Measurements from ENCODE around the gene GYG2.

Gene GYG2

DNA sequence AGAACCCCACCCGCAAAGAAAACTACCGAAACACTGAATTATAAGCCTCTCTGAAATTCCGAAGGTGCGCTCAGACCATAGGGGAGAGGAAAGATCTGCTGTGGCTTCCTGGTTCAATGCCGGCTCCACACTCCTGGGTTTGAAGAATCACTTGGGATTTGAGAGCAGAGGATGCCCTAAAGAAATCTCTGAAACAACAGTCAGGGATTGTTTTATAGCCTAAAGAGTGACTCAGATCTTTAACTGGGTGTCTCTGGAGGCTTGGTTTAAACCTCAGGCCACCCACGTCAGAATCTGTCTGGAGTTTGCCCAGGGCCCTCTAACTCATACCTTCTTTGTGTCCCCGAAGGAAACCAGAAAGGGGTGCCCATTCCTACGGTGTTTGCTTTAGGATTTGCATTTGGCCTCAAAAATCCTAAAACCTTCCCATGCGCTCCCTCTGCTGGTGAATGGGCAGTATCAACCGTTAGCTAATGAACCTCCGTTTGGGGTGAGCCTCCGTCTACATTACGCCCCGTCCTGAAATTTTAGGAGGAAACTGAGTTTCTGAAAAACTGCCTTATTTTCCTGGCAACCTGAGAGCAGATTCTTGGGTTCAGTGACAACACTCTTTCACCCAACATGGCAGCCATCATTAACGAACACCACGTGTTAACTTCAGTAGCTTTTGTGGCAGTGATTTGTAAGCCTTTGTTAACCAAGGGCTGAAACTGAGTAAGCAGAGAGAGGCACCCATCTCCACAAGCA lies 16.4 kb upstream of the GYG2 start:
- DNase-seq (ENCODE audit: low read depth in 4 of 4, low spot score in 1 of 4): peak; percentile 2 to 14 (median 8)

DNA sequence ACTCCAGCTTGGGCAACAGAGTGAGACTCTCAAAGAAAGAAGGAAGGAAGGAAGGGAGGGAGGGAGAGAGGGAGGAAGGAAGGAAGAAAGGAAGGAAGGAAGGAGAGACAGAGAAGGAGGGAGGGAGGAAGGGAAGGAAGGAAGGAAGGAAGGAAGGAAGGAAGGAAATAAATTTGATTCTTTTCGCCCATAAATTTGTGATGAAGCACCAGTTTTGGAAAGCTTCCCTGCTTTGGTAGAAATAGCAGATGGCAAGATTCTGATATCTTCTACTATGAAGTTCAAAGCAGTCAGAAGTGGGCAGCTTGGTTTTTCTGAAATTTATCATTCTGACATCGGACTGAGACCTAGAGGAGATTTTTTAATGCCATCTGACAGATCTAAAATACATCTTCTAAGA lies 11.7 kb upstream of the GYG2 start:
- no peak for DNase-seq (ENCODE audit: low read depth in 4 of 4, low spot score in 1 of 4)

DNA sequence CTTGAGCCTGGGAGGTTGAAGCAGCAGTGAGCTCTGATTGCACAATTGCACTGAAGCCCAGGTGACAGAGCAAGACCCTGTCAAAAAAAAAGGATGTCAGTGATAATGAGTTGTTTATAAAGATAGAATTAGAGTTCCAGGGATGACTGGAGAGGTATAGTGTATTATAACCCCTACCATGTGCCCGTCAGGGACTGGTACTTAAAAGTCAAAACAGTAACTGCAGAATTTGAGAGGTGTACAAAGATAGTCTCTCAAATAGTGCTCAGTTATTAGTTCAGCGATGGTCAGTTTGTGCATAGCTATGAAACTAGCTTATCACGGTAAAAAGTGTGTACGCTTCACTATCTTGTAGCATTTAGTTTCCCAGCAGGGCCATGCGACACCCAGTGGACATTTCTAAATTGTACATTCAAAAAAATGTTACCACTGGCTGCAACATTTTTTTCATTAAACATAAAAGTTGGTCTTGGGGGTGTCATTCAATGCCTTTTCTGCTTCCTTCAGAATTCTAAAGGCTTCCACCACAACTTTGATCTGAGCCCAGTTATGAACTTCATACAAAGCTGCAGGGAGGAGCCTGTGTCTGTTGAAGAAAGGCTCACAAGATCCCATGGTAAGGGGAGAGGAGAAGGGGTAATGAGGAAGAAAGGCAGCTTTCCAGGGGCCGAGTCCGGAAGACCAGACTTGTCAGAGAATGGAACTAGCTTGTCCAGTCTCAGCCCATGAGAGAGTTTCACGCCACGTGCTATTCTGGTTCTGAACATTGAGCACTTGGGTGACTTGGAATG lies 9.2 kb upstream of the GYG2 start:
- DNase-seq (ENCODE audit: low read depth in 4 of 4, low spot score in 1 of 4): no peak

DNA sequence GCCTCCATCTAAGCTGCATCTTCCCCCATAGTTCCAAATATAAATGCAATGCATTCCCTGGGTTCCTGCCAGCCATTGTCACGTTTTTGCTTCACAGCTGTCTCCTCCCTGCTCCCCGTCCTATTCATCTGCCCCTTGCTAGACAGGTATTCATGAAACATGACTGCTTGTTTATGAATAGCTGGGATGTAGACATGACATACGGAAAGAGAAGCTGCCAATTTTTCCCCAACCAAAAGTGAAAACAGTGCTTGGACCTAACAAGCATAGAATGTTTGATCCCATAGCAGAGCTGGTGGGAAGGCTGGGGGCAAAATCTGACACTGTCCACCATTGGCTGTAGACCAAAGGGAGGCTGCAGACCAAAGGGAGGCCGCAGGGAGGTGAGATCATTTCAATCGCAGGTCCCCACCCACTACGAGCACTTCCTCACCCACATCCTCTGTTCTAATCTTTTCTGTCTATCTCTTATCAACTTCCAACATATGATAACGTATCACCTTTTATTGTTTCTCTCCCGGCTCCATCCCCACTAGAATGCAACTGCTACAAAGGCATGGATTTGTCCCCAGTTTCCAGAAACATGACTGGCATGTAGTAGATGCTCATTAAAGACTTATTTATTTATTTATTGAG lies 8.5 kb upstream of the GYG2 start:
- DNase-seq (ENCODE audit: low read depth in 4 of 4, low spot score in 1 of 4): no peak

GRCh38 chrX:2823795-2824386 lies 4.8 kb upstream of the GYG2 start:
- no peak for DNase-seq (ENCODE audit: low read depth in 4 of 4, low spot score in 1 of 4)

DNA sequence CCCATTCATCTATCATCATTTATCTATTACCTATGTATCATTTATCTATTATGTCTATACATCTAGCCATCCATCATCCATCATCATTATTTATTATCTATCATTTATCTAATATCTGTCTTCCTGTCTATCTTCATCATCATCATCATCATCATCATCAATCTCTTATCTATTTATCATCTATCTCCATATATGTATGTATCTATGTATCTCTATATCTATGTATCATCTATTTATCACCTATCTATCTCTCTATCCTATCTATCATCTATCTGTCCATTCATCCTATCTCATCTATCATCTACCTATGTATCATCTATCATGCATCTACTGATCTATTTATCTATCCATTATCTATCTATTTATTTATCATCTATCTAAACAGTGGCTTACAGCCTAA lies 3.8 kb upstream of the GYG2 start:
- no peak for DNase-seq (ENCODE audit: low read depth in 4 of 4, low spot score in 1 of 4)

DNA sequence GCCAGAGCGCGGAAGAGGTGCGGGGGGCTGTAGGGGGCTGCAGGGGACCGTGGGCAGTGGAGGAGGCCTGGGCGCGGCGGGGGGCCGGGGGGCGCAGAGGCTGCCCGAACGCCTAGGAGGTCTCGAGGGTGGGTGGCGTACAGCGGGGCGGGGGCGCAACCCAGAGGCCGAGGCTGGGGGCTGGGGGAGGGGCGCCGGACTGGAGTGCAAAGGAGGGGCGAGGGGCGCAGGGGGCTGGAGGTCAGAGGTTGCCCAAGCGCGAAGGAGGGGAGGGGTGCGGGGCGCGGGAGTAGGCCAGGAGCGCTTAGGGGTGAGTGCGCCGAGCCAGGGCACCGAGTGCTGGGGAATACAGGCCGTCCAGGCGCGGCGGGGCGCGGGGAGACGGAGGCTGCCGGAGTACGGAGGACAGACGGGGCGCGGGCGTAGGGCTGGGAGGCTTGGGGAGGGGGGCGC lies 255 bp downstream of the GYG2 start:
- no peak for DNase-seq (ENCODE audit: low read depth in 4 of 4, low spot score in 1 of 4)

GRCh38 chrX:2829469-2830246 lies 928 bp downstream of the GYG2 start:
- no peak for DNase-seq (ENCODE audit: low read depth in 4 of 4, low spot score in 1 of 4)

- DNase-seq (ENCODE audit: low read depth in 4 of 4, low spot score in 1 of 4): no peak
Measured at GRCh38 chrX:2831471-2832228, 2.9 kb downstream of the GYG2 start.

DNA sequence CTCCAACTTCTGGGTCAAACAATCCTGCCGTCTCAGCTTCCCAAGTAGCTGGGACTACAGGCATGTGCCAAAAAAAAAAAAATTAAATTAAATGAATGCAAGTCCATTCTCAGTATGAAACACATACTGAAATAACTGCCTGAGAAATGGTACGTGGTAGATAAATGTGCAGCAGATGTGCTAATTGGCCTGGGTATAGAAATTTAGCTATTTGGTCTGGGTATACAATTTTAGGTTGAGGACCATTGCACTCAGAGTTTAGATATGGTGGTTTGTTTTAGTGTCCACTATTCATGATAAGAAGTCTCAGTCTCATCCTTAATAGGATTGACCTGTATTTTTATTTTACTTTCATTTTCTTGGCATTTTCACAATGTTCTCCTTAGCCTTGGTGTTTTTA lies 9.2 kb downstream of the GYG2 start:
- no peak for DNase-seq (ENCODE audit: low read depth in 4 of 4, low spot score in 1 of 4)

GRCh38 chrX:2840961-2841360 lies 12.2 kb downstream of the GYG2 start:
- DNase-seq (ENCODE audit: low read depth in 4 of 4, low spot score in 1 of 4): no peak

- DNase-seq (ENCODE audit: low read depth in 4 of 4, low spot score in 1 of 4): no peak
Measured at GRCh38 chrX:2841537-2841936, 12.8 kb downstream of the GYG2 start.

DNA sequence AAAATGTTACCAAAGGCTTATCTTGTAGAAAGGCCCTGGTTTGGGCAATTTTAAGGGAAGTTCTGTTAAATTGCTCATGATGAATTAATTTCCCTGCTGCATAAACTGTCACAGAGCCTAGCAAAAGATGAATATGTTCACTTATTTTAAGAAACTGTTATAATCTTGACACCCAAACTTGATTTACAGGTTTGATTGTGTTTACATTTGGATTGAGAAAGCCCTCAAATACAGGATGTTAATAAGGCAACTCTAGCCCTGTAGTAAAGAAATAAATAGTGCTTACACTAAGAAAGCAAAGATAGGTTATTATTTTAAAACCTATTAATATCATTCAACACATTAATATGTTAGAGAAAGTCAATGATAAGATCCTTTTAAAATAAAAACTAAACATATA lies 18.3 kb downstream of the GYG2 start:
- DNase-seq (ENCODE audit: low read depth in 4 of 4, low spot score in 1 of 4): no peak

DNA sequence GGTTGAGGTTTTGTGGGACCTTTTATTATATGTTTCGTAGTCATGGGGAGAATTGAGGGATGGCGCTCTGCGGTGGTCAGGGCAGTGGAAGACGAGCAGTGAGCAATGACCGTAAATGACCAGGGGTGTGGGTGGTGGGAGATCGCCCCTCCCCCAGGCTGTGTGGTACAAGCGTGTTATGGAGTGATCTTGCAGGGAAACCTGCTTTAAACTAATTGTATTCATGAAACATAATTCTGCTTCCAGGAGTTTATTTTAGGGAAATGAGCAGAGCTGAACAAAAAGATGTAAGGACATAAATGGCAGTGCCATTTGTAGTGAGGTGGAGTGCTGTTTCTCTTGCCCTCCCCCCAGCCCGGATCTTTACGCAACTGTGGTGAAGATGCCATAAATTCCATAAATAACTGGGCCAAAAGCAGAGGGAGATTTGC lies 20.2 kb downstream of the GYG2 start:
- DNase-seq (ENCODE audit: low read depth in 4 of 4, low spot score in 1 of 4): no peak

DNA sequence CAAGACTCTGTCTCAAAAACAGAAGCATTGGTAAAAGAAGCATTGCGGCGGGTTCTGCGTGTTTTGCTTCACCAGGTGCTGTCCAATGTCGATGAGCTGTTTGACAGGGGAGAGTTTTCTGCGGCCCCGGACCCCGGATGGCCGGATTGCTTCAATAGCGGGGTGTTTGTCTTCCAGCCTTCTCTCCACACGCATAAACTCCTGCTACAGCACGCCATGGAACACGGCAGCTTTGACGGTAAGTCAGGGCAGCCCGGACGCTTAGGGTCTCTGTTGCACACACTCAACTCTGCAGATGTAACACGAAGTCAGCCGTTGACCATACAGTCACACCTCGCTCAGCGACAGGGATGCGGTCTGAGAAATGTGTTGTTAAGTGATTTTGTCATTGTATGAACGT lies 26.2 kb downstream of the GYG2 start:
- no peak for DNase-seq (ENCODE audit: low read depth in 4 of 4, low spot score in 1 of 4)

- DNase-seq (ENCODE audit: low read depth in 4 of 4, low spot score in 1 of 4): no peak
Measured at GRCh38 chrX:2855761-2856160, 27.0 kb downstream of the GYG2 start.

- DNase-seq (ENCODE audit: low read depth in 4 of 4, low spot score in 1 of 4): no peak
Measured at GRCh38 chrX:2857566-2857965, 28.8 kb downstream of the GYG2 start.

- no peak for DNase-seq (ENCODE audit: low read depth in 4 of 4, low spot score in 1 of 4)
Measured at GRCh38 chrX:2859197-2859797, 30.6 kb downstream of the GYG2 start.

DNA sequence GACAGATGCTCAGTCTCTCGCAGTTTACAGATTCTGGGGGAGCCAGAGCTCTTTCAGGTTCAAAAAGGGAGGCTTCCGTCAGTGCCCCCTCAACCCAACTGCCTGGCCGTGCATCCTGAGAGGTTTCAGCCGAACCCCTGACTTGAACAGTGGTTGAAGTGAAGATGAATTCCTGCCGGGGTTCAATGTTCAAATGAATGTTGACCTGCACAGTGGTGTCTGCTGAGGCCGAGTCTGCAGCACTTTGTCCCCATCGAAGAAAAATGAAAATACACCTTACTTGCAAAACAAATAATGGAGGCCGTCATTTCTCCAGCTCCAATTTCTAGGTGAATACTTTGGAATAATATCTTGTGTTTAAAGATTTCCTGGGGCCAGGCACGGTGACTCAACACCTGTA lies 33.7 kb downstream of the GYG2 start:
- no peak for DNase-seq (ENCODE audit: low read depth in 4 of 4, low spot score in 1 of 4)

DNA sequence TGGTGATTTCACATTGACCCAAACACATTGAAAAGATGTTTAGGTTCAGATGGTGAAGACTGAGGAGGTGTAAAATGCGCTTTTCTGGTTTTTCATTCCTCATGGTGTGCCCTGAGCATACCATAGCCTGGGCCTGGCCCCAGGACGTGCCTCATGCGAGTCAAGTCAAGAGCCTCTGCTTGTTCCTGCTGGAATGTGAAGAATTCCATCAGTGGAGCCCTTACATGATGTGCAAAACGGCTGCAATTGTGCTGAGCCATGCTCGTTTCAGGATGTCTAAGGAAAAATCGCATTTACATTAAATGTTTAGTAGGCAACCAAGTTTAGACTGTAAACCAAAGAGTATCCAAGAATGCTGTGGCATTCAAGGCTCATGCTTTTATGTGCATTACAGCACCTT lies 34.9 kb downstream of the GYG2 start:
- DNase-seq (ENCODE audit: low read depth in 4 of 4, low spot score in 1 of 4): no peak
